HCT116 (cell line): ENCODE results near the gene SDF4.

Source experiments
- CEBPB ChIP-seq: IDR thresholded peaks from 2 replicates; pipeline ENCODE4 v1.6.1; 2012; ENCODE audit warnings: low read depth
- EGR1 ChIP-seq: IDR thresholded peaks from 2 replicates; pipeline ENCODE4 v1.6.1; 2012; ENCODE audit warnings: low read depth
- EZH2 ChIP-seq: fragments of 200-600 bp; sonication (generic); IDR thresholded peaks from 2 replicates; pipeline ENCODE4 v1.6.1; 2017; ENCODE audit warnings: antibody characterized with exemption, mixed run types
- FOSL1 ChIP-seq: IDR thresholded peaks from 2 replicates; pipeline ENCODE4 v1.6.1; 2012; ENCODE audit warnings: low read depth
- POLR2AphosphoS5 ChIP-seq: IDR thresholded peaks from 2 replicates; pipeline ENCODE4 v1.6.1; 2011; ENCODE audit warnings: mild to moderate bottlenecking, low read depth, low read length, moderate library complexity
- RAD21 ChIP-seq: IDR thresholded peaks from 2 replicates; pipeline ENCODE4 v1.6.1; 2012; ENCODE audit warnings: low read depth, mild to moderate bottlenecking
- SP1 ChIP-seq: IDR thresholded peaks from 2 replicates; pipeline ENCODE4 v1.6.1; 2012; ENCODE audit warnings: low read depth
- YY1 ChIP-seq: IDR thresholded peaks from 2 replicates; pipeline ENCODE4 v1.6.1; 2011; ENCODE audit warnings: low read length, low read depth, moderate library complexity, mild to moderate bottlenecking; ENCODE audit not compliant: insufficient replicate concordance; ENCODE audit errors: extremely low read depth
- TF ChIP-seq, protein P1 (sequence below), 3 experiments: fragments of 200-600 bp in 1 of 3; sonication (generic) in 1 of 3; IDR thresholded peaks in 2 of 3; conservative IDR thresholded peaks in 1 of 3; 2 replicates each; pipeline ENCODE4 v1.5.1; 2012 to 2017; ENCODE audit warnings: low read depth in 2 of 3, low read length in 2 of 3, antibody characterized with exemption in 1 of 3, borderline replicate concordance in 1 of 3, control low read depth in 1 of 3, mild to moderate bottlenecking in 1 of 3, mixed read lengths in 1 of 3, mixed run types in 1 of 3, moderate library complexity in 1 of 3; ENCODE audit not compliant: insufficient read depth in 1 of 3
- TF ChIP-seq, protein P2 (sequence below): IDR thresholded peaks from 2 replicates; pipeline ENCODE4 v1.6.1; 2012; ENCODE audit warnings: low read depth

DNA sequence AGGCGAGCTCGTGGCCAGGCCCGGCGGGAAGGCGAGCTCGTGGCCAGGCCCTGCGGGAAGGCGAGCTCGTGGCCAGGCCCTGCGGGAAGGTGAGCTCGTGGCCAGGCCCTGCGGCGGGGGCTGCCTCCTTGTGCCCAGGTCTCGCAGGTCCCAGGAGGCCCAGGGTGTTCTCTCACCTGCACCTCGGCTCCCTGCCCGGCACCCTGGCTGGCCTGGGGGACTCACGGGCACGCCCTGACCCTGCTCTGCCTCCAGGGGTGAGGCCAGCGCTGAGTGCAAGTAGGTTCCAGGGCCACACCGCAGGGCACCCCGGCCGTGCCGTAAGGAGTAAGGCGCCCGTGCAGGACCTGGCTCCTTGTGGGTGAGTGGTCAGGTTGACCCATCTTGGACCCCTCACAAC is 4.4 kb downstream of the SDF4 start:
- TF ChIP-seq, protein P1, sequence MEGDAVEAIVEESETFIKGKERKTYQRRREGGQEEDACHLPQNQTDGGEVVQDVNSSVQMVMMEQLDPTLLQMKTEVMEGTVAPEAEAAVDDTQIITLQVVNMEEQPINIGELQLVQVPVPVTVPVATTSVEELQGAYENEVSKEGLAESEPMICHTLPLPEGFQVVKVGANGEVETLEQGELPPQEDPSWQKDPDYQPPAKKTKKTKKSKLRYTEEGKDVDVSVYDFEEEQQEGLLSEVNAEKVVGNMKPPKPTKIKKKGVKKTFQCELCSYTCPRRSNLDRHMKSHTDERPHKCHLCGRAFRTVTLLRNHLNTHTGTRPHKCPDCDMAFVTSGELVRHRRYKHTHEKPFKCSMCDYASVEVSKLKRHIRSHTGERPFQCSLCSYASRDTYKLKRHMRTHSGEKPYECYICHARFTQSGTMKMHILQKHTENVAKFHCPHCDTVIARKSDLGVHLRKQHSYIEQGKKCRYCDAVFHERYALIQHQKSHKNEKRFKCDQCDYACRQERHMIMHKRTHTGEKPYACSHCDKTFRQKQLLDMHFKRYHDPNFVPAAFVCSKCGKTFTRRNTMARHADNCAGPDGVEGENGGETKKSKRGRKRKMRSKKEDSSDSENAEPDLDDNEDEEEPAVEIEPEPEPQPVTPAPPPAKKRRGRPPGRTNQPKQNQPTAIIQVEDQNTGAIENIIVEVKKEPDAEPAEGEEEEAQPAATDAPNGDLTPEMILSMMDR (IDR thresholded peaks at IDR 0.05 in 2 of 3, conservative IDR thresholded peaks at IDR 0.05 in 1 of 3; ENCODE audit: borderline replicate concordance in 1 of 3, insufficient read depth in 1 of 3, low read depth in 2 of 3, low read length in 2 of 3) = no peak
- TF ChIP-seq EZH2 (no peak), YY1 (no peak), FOSL1 (no peak), POLR2AphosphoS5 (no peak), EGR1 (no peak), SP1 (no peak), CEBPB (no peak), RAD21 (no peak)
- TF ChIP-seq, protein P2, sequence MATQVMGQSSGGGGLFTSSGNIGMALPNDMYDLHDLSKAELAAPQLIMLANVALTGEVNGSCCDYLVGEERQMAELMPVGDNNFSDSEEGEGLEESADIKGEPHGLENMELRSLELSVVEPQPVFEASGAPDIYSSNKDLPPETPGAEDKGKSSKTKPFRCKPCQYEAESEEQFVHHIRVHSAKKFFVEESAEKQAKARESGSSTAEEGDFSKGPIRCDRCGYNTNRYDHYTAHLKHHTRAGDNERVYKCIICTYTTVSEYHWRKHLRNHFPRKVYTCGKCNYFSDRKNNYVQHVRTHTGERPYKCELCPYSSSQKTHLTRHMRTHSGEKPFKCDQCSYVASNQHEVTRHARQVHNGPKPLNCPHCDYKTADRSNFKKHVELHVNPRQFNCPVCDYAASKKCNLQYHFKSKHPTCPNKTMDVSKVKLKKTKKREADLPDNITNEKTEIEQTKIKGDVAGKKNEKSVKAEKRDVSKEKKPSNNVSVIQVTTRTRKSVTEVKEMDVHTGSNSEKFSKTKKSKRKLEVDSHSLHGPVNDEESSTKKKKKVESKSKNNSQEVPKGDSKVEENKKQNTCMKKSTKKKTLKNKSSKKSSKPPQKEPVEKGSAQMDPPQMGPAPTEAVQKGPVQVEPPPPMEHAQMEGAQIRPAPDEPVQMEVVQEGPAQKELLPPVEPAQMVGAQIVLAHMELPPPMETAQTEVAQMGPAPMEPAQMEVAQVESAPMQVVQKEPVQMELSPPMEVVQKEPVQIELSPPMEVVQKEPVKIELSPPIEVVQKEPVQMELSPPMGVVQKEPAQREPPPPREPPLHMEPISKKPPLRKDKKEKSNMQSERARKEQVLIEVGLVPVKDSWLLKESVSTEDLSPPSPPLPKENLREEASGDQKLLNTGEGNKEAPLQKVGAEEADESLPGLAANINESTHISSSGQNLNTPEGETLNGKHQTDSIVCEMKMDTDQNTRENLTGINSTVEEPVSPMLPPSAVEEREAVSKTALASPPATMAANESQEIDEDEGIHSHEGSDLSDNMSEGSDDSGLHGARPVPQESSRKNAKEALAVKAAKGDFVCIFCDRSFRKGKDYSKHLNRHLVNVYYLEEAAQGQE = no peak
